H54 (cell line): ENCODE results near the gene CCDC60.

Experiments used
- DNase-seq: peaks from one replicate; pipeline ENCODE4 v3.0.0; 2011; ENCODE audit warnings: low spot score, mixed read lengths; ENCODE audit not compliant: insufficient read length
- FAIRE-seq: peaks from 3 replicates; lab custom pipeline; 2011; peaks lifted over from hg19 to GRCh38; lab: Jason Lieb, UNC
- POLR2A ChIP-seq: IDR thresholded peaks from 2 replicates; pipeline ENCODE4 v1.6.1; 2011; ENCODE audit warnings: low read depth, mild to moderate bottlenecking, low read length

CCDC60 gene

DNA sequence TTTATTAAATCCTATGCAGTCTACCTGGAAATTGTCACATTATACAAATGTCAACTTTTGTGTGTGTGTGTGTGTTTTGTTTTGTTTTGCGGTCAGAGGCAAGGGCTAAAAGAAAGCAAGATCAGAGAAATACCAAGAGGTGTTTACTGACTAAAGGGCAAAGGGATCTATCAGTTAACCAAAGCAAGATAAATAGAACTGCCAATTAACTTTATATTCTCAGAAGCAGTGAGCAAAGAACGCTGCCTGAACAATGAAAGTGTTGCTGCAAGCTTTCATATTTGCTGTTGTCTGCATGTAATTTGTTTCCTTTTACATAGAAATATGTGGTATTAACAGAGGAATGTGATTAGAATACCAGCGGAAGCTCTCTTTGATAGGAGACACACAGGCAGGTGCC lies 30.9 kb downstream of the CCDC60 start:
- FAIRE-seq (no peak), DNase-seq (no peak)
- no peak for TF ChIP-seq POLR2A

DNA sequence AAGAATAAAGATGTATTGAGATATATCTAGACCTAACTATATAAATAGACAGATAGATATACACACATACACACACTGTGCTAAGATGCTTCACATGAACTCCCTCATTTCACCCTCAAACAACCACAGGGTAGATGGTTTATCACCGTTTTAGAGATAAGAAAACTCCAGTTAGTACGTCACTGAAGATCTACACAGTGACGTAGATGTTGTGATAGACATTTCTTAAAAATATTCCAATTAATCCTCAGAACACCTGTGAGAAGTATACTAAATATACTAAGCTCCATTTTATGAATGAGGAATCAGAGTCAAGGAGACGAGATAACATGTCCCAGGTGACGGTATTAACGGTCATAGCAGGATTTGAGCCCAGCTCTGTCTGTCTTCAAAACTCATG lies 31.5 kb downstream of the CCDC60 start:
- DNase-seq (no peak), FAIRE-seq (no peak)
- TF ChIP-seq POLR2A = no peak

DNA sequence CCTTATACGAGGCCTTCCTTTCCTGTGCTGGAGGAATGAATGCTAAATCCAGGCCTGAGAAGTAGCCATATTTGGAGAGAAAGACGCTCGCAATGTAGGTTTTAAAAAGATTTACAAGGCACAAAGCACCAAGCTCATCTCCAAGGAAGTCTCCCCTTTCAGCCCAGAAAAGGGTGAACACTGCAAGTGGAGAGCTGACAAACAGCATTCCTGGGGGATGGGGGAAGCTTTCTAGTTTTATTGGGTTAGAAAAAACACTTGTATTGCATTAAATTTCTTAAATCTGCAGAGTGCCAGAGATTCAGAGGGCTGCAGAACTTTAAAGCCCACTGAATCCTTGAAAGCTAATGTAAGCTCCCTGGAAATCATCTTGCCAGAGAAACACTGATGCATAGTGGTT lies 34.6 kb downstream of the CCDC60 start:
- FAIRE-seq (no peak), DNase-seq (no peak)
- TF ChIP-seq POLR2A = no peak

DNA sequence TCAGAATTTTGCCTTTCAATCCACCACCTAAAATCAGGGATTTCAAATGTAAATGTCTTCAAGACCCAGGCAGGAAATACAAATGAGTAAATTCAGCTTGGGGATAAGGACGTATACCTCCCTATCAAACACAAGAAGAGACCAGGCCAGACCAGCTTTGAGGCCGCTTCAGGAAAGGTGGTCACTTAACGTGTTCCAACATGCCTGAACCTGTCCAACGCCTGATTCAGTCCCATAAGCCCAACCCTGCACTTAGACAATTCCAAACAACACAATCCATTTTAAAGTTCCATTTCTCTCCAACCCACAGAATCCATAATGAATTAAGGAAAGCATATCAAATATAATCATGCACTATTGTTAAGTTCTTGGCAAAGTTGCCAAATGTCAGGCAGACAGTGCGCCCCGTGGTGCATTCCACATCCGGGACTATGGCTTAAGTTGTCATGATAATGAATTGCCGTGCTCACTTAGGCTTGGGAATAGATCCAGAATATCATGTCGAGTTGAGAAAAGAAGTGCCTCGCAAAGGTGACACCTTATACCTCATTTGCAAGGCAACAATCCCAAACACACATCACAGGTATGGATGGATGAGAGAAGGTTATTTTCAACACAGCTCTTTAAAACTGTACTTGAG lies 35.5 kb downstream of the CCDC60 start:
- DNase-seq = no peak
- FAIRE-seq = no peak

DNA sequence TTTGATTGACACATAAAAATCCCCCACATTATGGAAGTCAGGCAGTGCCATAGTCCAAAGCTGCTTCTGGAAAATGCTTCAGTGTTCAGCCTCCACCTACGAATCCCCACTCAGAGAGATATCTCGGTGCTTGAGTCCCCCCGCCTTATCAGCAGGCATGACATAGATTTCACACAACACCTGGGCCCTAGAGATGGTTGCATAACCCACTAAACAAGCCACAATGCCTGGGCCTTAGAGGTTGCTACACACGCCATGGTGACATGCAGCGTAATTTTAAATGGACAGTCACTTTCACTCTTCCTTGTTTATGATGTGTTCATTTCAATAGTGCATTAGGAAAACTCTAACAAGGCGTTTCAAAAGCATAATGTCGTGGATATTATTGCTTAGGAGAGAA lies 38.0 kb downstream of the CCDC60 start:
- FAIRE-seq (no peak), DNase-seq (no peak)
- no peak for TF ChIP-seq POLR2A

More for the DNA sequence above, 35.5 kb downstream of the CCDC60 start:
- no peak for TF ChIP-seq POLR2A

DNA sequence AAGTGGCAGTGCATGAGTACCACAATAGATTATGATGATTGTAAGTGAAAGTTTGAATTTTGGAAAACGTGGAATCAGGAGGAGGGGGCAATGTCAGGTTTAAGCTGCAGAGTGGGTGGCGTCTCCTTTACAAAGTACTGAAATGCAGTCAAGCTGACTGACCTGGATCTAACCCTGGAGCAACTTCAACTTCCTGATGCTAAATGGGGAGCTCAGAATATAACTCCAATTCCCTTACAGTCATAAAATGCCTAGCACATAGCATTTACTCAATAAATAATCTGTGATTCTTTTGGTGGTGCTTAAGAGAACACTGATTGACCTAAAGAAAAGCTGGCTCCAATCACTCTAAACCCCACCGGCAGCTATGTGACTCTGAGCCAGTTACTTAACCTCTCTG lies 38.5 kb downstream of the CCDC60 start:
- TF ChIP-seq POLR2A = no peak
- no peak for FAIRE-seq

DNA sequence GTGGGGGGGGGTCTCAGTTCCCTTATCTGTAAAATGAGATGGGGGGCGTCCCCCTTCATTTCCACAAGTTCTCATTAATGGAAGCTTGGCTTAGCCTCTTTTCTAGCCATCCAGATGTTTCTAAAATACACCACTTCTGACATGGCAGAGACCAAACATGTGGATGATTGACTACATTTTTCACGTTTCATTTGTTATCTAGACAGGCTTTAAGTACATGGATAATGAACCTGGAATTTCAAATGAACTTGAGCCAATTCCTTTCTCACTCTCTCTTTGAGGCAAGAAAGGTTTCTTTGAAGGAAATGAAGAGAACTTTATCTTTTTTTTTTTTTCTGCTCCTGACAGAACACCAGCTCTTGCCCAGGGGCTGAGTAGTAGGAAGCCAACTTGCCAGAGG lies 39.1 kb downstream of the CCDC60 start:
- no peak for FAIRE-seq
- no peak for TF ChIP-seq POLR2A

More for the DNA sequence above, 38.5 kb downstream of the CCDC60 start:
- DNase-seq = no peak

DNA sequence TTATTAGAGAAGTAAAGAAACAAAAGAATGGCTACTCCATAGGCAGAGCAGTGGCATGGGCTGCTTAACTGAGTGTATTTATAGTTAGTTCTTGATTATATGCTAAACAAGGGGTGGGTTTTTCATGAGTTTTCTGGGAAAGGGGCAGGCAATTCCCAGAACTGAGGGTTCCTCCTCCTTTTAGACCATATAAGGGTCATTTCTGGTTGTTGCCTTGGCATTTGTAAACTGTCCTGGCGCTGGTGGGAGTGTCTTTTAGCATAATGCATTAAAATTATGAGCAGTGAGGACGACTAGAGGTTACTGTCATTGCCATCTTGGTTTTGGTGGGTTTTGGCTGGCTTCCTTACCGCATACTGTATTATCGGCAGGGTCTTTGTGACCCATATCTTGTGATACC lies 40.1 kb downstream of the CCDC60 start:
- FAIRE-seq (no peak), DNase-seq (no peak)
- TF ChIP-seq POLR2A = no peak

More for the DNA sequence above, 39.1 kb downstream of the CCDC60 start:
- DNase-seq = no peak

DNA sequence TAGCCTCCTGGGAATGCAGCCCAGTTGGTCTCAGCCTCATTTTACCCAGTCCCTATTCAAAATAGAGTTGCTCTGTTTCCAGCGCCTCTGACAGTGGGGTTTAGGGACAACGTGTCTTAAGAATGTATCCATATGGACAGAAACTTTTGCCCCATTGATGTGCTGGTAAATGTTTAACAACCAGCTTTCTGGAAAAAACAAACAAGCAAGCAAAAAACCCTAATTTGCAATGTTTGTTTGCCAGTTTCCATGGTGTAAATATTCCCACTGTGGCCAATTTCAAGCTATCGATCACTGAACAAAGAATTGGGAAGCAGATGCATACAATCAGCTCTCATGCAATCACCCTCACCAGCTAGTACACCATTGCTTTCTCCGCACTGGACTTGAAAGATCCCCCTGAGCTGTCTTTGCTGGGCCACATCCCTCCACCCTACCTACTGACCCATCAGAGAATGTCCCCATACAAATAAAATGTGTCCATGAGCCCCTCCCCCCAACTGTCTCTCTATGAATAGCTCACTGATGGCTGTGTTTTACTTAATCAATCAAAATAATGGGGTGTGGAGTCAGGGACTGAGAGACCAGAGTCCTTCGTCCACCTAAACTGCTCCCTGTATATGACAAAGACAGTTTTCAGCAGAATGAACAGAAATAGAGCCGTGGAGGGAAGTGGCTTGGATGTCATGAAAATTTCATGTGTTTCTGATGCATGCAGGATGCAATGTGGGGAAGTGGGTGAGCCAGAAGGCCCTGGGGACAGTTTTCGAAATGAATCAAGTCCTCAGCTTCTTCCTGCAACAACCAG lies 40.8 kb downstream of the CCDC60 start:
- no peak for TF ChIP-seq POLR2A
- FAIRE-seq (no peak), DNase-seq (no peak)

DNA sequence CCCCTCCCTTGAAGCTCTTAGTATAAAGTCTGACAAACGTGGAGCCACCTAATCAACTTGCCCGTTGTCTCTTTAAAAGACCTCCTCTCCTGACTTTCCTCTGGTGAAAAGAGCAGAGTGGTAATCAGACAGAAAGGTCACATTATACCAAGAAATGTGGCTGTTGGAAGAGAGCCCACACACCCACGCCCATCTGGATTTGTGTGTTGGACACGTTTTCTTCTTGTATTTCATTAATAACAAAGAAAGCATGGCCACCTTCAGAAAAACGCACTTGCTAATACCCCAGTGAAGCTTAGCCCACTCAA lies 41.3 kb downstream of the CCDC60 start:
- FAIRE-seq = no peak
- TF ChIP-seq POLR2A = no peak
- DNase-seq = no peak

DNA sequence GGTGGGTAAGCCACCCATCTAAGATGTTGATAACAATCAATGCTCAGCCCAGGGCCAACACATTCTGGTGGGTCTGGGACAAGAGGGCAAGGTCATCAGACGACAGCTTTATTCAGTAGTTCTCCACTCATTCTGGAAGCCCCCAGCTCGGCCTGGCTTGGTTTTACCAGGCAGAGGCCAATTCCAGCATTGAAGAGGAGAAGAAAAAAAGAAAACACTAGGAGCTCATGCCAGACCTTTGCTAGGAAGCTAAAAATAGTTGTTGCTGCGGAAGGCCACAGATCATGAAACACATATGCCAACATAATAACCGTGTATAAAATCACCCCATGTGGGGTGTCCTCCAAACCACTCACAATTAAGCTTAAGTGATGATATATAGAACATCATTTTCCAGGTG lies 44.4 kb downstream of the CCDC60 start:
- FAIRE-seq = no peak
- DNase-seq = no peak
- no peak for TF ChIP-seq POLR2A

DNA sequence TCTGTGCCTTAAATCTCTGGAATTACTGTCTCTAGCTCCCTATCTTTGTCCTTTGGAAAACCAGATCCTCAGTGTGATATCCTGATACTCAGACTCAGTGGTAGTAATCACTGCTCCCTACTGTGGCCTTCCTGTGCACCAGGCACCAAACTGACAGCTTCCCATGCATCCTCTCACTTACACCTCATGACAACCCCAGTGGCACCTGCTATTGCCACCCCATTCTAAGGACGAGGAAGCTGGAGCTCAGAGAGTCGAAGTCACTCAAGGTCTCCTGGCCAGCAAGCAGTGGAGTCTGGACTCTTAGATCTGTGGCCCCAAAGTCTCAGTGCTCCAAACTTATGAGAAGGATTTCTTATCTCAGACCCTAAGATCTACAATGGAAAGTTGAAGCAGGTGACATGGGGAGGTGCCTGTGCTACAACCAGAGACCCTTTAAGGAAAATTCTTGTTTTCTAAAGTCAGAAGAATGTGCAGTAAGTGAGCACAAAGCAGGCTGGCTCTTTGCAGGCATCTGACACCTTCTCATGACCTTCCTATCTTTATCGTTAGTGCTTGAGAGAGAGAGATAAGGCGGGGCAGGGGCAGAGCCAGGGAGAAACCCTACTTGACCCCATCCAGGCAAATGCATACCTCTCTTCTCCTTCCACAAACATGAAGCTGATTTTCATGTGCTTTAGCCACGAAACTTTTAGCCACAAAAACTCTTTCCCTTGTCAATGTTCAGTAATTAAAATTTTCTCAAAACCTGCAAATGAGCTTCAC lies 47.1 kb downstream of the CCDC60 start:
- TF ChIP-seq POLR2A = no peak
- FAIRE-seq (no peak), DNase-seq (no peak)

DNA sequence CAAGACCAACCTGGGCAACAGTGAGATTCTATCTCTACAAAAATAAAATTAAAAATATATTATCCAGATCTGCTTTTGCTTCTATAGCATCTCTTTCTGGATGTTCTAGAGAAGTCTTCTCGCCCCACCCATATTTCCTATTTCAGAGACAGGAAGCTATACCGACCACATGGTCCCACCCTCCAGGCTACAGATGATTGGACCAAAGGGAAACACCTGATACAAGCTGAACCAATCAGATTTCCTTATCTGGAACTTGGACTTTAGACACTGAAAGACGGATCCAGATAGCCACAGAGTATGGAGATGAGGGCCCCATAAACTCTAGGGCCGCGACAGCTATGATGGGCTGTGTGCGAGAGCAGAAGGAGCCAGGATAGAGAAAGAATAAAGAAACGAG lies 48.7 kb downstream of the CCDC60 start:
- no peak for FAIRE-seq
- no peak for DNase-seq
- no peak for TF ChIP-seq POLR2A

DNA sequence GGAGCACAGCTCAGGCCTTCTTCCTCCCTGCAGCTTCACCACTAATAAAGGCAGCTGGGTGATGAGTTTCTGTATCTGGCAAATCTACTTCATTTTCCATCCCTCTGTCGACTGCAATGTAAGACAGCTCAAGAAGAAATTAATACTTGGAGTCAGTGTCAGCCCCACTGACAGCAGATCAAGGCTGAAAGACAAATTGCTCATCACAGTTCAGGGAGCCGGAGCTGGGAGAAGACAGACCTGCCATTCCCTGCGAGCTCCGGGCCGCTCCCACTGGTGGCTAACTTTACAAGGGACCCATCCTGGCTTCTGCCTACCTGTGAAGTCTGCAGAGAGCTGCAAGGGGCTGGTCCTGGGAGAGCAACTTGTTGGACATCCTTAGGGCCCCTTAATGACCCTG lies 49.8 kb downstream of the CCDC60 start:
- FAIRE-seq (no peak), DNase-seq (no peak)
- no peak for TF ChIP-seq POLR2A

DNA sequence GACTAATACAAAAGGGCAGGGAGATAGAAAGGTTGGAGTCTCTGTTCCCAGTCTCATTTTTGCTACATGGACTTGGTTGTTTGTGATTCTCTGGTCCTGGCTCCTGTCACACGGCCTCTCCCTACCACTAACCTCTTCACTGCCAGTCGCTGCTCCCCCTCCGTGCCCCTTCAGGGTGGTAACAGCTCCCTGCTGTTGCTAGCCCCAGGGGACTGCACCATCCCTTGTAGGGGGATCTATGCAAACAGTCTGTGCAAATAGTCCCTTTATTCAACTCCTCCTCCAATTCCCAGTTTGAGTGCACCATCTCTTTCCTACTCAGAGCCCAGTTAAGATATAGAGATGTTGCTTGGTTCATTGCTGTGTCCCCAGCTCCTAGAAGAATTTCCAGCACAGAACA lies 51.1 kb downstream of the CCDC60 start:
- no peak for DNase-seq

More for the DNA sequence above, 51.1 kb downstream of the CCDC60 start:
- no peak for FAIRE-seq
- TF ChIP-seq POLR2A = no peak
